ENCODE results near the gene CIB2. TPM values are rescaled to one million over a fixed set of nuclear protein-coding genes. Genes with fewer than 3 reads are reported as not detected.

Gene CIB2
- total RNA-seq, 4 donors from 2014 or later: 2.0 to 8.5 (median 6.5) TPM

GRCh38 chr15:78077053-78077870 lies 54.0 kb downstream of the CIB2 start, which contains the start of gene TBC1D2B:
Gene TBC1D2B (minus strand): TSS chr15:78077711. CDS start chr15:78077652, 59 bp downstream.
- WGBS: 0% methylated on average over 26 of the region's 104 CpGs
- Histone ChIP-seq H3K27me3 (no peaks in the 10 kb centered on the region), H3K4me3 (peak within 1 kb of the TSS; percentile 94), H3K4me1 (peaks cover 53% of the 10 kb centered on the region), H3K9me3 (no peaks in the 10 kb centered on the region), H3K27ac (peak within 1 kb of the TSS; percentile 93), H3K36me3 (no peaks in the 10 kb centered on the region)
- DNase-seq (ENCODE audit: low spot score in 2 of 2): peak in 1 of 2 donors; percentile 83
- TF ChIP-seq EP300 (IDR thresholded peaks at IDR 0.05) (no peak), POLR2AphosphoS5 (IDR thresholded peaks at IDR 0.05) (no peak)
- TF ChIP-seq, protein P1, sequence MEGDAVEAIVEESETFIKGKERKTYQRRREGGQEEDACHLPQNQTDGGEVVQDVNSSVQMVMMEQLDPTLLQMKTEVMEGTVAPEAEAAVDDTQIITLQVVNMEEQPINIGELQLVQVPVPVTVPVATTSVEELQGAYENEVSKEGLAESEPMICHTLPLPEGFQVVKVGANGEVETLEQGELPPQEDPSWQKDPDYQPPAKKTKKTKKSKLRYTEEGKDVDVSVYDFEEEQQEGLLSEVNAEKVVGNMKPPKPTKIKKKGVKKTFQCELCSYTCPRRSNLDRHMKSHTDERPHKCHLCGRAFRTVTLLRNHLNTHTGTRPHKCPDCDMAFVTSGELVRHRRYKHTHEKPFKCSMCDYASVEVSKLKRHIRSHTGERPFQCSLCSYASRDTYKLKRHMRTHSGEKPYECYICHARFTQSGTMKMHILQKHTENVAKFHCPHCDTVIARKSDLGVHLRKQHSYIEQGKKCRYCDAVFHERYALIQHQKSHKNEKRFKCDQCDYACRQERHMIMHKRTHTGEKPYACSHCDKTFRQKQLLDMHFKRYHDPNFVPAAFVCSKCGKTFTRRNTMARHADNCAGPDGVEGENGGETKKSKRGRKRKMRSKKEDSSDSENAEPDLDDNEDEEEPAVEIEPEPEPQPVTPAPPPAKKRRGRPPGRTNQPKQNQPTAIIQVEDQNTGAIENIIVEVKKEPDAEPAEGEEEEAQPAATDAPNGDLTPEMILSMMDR (IDR thresholded peaks at IDR 0.05): no peak

GRCh38 chr15:78076231-78077052 lies 54.8 kb downstream of the CIB2 start:
- TF ChIP-seq EP300 (IDR thresholded peaks at IDR 0.05) (no peak), POLR2AphosphoS5 (IDR thresholded peaks at IDR 0.05) (no peak), POLR2A (IDR thresholded peaks at IDR 0.05) (no peak)
- TF ChIP-seq, protein P1 (IDR thresholded peaks at IDR 0.05): no peak
- Histone ChIP-seq H3K27ac (peak overlapping the region; percentile 93), H3K4me1 (peaks cover 59% of the 10 kb centered on the region), H3K27me3 (no peaks in the 10 kb centered on the region), H3K36me3 (no peaks in the 10 kb centered on the region), H3K9me3 (no peaks in the 10 kb centered on the region), H3K4me3 (peak overlapping the region; percentile 94)
- no peak for DNase-seq (ENCODE audit: low spot score in 2 of 2)
- 23% methylated on average over 17 of the region's 17 CpGs for WGBS

- Histone ChIP-seq H3K36me3 (no peaks in the 10 kb centered on the region), H3K9me3 (no peaks in the 10 kb centered on the region), H3K27me3 (no peaks in the 10 kb centered on the region), H3K27ac (peak overlapping the region; percentile 93), H3K4me1 (peaks cover 65% of the 10 kb centered on the region), H3K4me3 (peak overlapping the region; percentile 94)
- 17% methylated on average over 7 of the region's 7 CpGs for WGBS
- peak in 1 of 2 donors; percentile 57 for DNase-seq (ENCODE audit: low spot score in 2 of 2)
- TF ChIP-seq POLR2AphosphoS5 (IDR thresholded peaks at IDR 0.05) (no peak), POLR2A (IDR thresholded peaks at IDR 0.05) (no peak), EP300 (IDR thresholded peaks at IDR 0.05) (no peak)
- TF ChIP-seq, protein P1 (IDR thresholded peaks at IDR 0.05): no peak
Measured at GRCh38 chr15:78075490-78076230, 55.6 kb downstream of the CIB2 start.

DNA sequence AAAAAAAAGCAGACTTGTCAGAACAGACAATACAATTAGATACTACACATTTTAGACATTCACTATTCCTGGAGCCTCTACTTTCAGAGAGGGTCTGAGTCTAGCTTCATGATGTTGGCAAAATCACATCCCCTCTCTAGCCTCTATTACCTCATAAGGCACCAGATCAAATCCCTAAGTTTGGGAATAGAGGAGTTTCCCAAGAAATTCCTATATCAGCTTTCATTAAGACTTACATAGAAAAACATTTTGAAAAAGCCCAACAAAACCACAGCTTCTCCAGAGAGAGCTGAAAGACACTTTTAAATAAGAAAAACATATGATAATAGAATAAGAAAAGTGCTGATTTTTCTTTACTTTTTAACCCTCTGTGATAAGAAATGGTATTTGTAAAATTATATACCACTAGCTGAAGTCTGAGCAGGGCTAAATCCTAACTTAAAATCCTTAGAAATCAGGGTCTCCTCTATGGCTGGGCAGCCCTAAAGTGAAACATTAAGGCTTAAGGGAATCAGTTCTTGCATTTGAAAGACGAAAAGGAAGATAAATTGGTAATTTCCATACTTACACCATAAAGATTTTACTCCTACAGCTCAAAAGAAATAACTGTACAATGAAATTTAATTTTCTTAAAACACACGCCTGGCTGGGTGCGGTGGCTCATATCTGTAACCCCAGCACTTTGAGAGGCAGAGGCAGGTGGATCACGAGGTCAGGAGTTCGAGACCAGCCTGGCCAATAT lies 58.0 kb downstream of the CIB2 start:
- H3K9me3 ChIP-seq: no peaks in the 10 kb centered on the region
- 74% methylated on average over 5 of the region's 5 CpGs for WGBS
- TF ChIP-seq EP300 (IDR thresholded peaks at IDR 0.05) (no peak), POLR2A (IDR thresholded peaks at IDR 0.05) (no peak), POLR2AphosphoS5 (IDR thresholded peaks at IDR 0.05) (no peak)
- TF ChIP-seq, protein P1 (IDR thresholded peaks at IDR 0.05): no peak

More for the DNA sequence above, 58.0 kb downstream of the CIB2 start:
- Histone ChIP-seq H3K4me1 (peaks cover 90% of the 10 kb centered on the region), H3K4me3 (no peak overlapping the region), H3K36me3 (no peaks in the 10 kb centered on the region), H3K27ac (peak overlapping the region; percentile 62), H3K27me3 (no peaks in the 10 kb centered on the region)
- no peak for DNase-seq (ENCODE audit: low spot score in 2 of 2)

Data from suprapubic skin (tissue), 4 donors.